Fibroblast of pulmonary artery (primary cell): ENCODE results near the gene TTLL5.
A peak's percentile ranks its signal among the peaks of the same experiment; 100 is the strongest.

ENCODE experiments used
- DNase-seq: peaks from one replicate; pipeline ENCODE4 v3.0.0-alpha.2; 2010; ENCODE audit warnings: low read depth
- H3K4me3 ChIP-seq: replicated peaks from 2 replicates; pipeline ENCODE4 v1.5.1; 2011; ENCODE audit warnings: low read depth, mild to moderate bottlenecking, control low read depth, low read length, moderate library complexity
- TF ChIP-seq, protein P1 (sequence below): IDR thresholded peaks from 2 replicates; pipeline ENCODE4 v1.5.1; 2011; ENCODE audit warnings: mild to moderate bottlenecking, control low read depth, low read length, inconsistent platforms; ENCODE audit errors: missing control alignments

Gene TTLL5

DNA sequence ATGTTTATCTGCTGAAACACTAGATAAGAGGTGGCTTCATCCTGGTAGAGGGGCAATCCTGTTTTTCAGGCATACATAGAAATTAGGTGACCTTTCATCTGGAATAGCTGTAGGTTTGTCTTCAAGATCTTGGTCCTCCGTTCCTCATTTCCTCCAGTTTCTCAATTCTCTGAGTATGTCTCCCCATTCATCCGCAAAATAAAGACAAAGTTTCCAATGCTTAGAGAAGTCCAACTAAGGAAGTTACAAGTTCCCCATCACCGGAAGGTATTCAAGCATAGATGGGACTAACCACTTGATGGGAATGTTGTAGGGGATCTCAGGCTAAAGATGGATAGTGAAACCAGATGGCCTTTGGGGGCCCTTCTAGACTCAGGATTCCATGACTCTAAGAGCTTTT lies 34.6 kb upstream of the TTLL5 start:
- TF ChIP-seq, protein P1, sequence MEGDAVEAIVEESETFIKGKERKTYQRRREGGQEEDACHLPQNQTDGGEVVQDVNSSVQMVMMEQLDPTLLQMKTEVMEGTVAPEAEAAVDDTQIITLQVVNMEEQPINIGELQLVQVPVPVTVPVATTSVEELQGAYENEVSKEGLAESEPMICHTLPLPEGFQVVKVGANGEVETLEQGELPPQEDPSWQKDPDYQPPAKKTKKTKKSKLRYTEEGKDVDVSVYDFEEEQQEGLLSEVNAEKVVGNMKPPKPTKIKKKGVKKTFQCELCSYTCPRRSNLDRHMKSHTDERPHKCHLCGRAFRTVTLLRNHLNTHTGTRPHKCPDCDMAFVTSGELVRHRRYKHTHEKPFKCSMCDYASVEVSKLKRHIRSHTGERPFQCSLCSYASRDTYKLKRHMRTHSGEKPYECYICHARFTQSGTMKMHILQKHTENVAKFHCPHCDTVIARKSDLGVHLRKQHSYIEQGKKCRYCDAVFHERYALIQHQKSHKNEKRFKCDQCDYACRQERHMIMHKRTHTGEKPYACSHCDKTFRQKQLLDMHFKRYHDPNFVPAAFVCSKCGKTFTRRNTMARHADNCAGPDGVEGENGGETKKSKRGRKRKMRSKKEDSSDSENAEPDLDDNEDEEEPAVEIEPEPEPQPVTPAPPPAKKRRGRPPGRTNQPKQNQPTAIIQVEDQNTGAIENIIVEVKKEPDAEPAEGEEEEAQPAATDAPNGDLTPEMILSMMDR, result no peak
- DNase-seq, result no peak
- H3K4me3 ChIP-seq, result no peak overlapping the region

DNA sequence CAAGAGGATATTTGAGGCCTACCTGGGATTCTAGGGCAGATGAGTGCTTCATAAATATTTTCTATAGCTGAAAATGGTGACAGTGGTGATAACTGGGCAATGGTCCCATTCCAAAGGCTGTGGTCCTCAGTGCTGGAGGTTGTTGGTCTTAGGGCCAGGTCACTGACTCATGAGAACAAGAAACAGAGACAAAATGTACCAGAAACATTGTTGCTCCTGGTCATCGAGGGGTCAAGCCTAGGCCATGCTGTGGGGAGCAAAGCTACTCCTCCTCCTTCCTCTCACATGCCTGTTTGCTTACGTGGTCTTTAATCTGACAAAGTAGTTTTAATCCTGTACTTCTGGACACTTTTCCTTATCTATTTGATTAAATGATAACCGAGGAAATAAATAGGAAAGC lies 34.2 kb upstream of the TTLL5 start:
- no peak overlapping the region for H3K4me3 ChIP-seq
- TF ChIP-seq, protein P1, result no peak
- no peak for DNase-seq

- TF ChIP-seq, protein P1, result no peak
These were observed 33.6 kb upstream of the TTLL5 start for GRCh38 chr14:75627406-75627805.

GRCh38 chr14:75628816-75629215 lies 32.2 kb upstream of the TTLL5 start:
- TF ChIP-seq, protein P1, result no peak
- H3K4me3 ChIP-seq, result no peak overlapping the region
- DNase-seq, result no peak

More at GRCh38 chr14:75627406-75627805, 33.6 kb upstream of the TTLL5 start:
- no peak overlapping the region for H3K4me3 ChIP-seq
- DNase-seq, result no peak

GRCh38 chr14:75630695-75631452 lies 30.2 kb upstream of the TTLL5 start:
- no peak for DNase-seq
- no peak overlapping the region for H3K4me3 ChIP-seq
- TF ChIP-seq, protein P1, result no peak

- DNase-seq, result peak; percentile 39
- TF ChIP-seq, protein P1, result no peak
- H3K4me3 ChIP-seq, result no peak overlapping the region
These were observed 29.6 kb upstream of the TTLL5 start for GRCh38 chr14:75631453-75631831.

- TF ChIP-seq, protein P1, result no peak
- H3K4me3 ChIP-seq, result no peak overlapping the region
- DNase-seq, result no peak
These were observed 26.2 kb upstream of the TTLL5 start for GRCh38 chr14:75634848-75635247.
